Testis (tissue), 2 donors: Measurements from ENCODE around the gene HJV.

Source experiments
- POLR2A ChIP-seq: fragments of 450-650 bp; IDR thresholded peaks from one replicate; pipeline ENCODE4 v1.6.1; 2017; ENCODE audit warnings: antibody characterized with exemption, mild to moderate bottlenecking, moderate library complexity
- TF ChIP-seq, protein P1 (sequence below), 3 experiments: fragments of 450-650 bp in 2 of 3; fragments of 200-600 bp in 1 of 3; sonication (generic) in 1 of 3; IDR thresholded peaks; one replicate each; pipeline ENCODE4 v1.5.1; 2016 to 2019; ENCODE audit warnings: antibody characterized with exemption in 3 of 3, mild to moderate bottlenecking in 2 of 3, moderate library complexity in 1 of 3

- TF ChIP-seq, protein P1, sequence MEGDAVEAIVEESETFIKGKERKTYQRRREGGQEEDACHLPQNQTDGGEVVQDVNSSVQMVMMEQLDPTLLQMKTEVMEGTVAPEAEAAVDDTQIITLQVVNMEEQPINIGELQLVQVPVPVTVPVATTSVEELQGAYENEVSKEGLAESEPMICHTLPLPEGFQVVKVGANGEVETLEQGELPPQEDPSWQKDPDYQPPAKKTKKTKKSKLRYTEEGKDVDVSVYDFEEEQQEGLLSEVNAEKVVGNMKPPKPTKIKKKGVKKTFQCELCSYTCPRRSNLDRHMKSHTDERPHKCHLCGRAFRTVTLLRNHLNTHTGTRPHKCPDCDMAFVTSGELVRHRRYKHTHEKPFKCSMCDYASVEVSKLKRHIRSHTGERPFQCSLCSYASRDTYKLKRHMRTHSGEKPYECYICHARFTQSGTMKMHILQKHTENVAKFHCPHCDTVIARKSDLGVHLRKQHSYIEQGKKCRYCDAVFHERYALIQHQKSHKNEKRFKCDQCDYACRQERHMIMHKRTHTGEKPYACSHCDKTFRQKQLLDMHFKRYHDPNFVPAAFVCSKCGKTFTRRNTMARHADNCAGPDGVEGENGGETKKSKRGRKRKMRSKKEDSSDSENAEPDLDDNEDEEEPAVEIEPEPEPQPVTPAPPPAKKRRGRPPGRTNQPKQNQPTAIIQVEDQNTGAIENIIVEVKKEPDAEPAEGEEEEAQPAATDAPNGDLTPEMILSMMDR (IDR thresholded peaks at IDR 0.05), result no peak
- no peak for TF ChIP-seq POLR2A
Measured at GRCh38 chr1:146021622-146022402, at the start of gene HJV.
